ENCODE results near the gene SIDT2. TPM values are rescaled to one million over a fixed set of nuclear protein-coding genes. Genes with fewer than 3 reads are reported as not detected.

SIDT2 gene
- total and polyA plus RNA-seq, 2 of the 13 experiments (the other 11 are each of a cell fraction or from before 2014, with no cell fraction given), result 11.5 to 28.0 TPM

- Histone ChIP-seq H3K4me2 (ENCODE audit: low read depth, low read length) (no peak overlapping the region), H3K79me2 (ENCODE audit: insufficient read depth, low read length) (no peaks in the 10 kb centered on the region), H3K36me3 (replicated peaks in 1 of 2; ENCODE audit: control insufficient read depth in 1 of 2, insufficient read depth in 2 of 2, low read length in 2 of 2) (peaks cover 2 to 9% of the 10 kb centered on the region in 2 experiments; a peak in 1 of 5 replicates), H3K9me3 (ENCODE audit: low read length) (no peaks in the 10 kb centered on the region), H3K9ac (ENCODE audit: insufficient read depth, low read depth, low read length) (no peak overlapping the region), H4K20me1 (ENCODE audit: insufficient read depth, low read length) (no peaks in the 10 kb centered on the region), H2AFZ (ENCODE audit: low read length) (no peak overlapping the region), H3K4me3 (replicated peaks in 1 of 3; ENCODE audit: insufficient read depth in 1 of 3, low read depth in 2 of 3, low read length in 3 of 3) (no peak overlapping the region), H3K4me1 (ENCODE audit: insufficient read depth, low read length) (peaks cover 24% of the 10 kb centered on the region), H3K27me3 (ENCODE audit: control insufficient read depth in 1 of 2, insufficient read depth in 2 of 2, low read length in 2 of 2) (no peaks in the 10 kb centered on the region), H3K27ac (ENCODE audit: extremely low read length, insufficient read depth, low read length) (no peak overlapping the region)
- 98% methylated on average over 6 of the region's 9 CpGs for WGBS (ENCODE audit: low lambda C conversion rate)
- in situ Hi-C loops (cut with HindIII; ENCODE audit: extremely low pct_ligation_motif_present, low pct_unique_long_range_greater_than_20kb) (no loop called here), intact Hi-C loops (cut with micrococcal nuclease; ENCODE audit: unreplicated experiment) (loop anchor here (1.0 to 10.0 kb wide), 4 partner anchors 24 to 346 kb away; no protein-coding TSS in a partner anchor)
- no TSS peak for BruUV-seq (replicated peaks)
- CTCF ChIA-PET (ENCODE audit: low intra/inter-chr PET ratio, low total read pairs), result interaction anchor here (0.5 to 3.0 kb wide), 4 partner anchors 28 to 434 kb away, joined by 3 to 32 read pairs (median 5); partner anchors contain the start of gene APOA5
- FAIRE-seq (no peak), ATAC-seq (no peak), DNase-seq (ENCODE audit: low spot score) (no peak)
- TF ChIP-seq ZNF598 (CRISPR knock-in tag; IDR thresholded peaks at IDR 0.05; ENCODE audit: borderline replicate concordance) (no peak), ETV5 (CRISPR knock-in tag; IDR thresholded peaks at IDR 0.05; ENCODE audit: borderline replicate concordance) (no peak), ZNF333 (CRISPR knock-in tag; IDR thresholded peaks at IDR 0.05; ENCODE audit: borderline replicate concordance) (no peak), ZNF577 (CRISPR knock-in tag; IDR thresholded peaks at IDR 0.05; ENCODE audit: borderline replicate concordance, low read depth) (no peak), ZNF18 (CRISPR knock-in tag; IDR thresholded peaks at IDR 0.05; ENCODE audit: insufficient replicate concordance) (no peak), NFYC (CRISPR knock-in tag; IDR thresholded peaks at IDR 0.05) (no peak), ZNF337 (CRISPR knock-in tag; IDR thresholded peaks at IDR 0.05; ENCODE audit: borderline replicate concordance, low read depth) (no peak)
- POLR2A ChIA-PET, result interaction anchor here (1.0 kb wide), 2 partner anchors 31 to 82 kb away, joined by 3 to 4 read pairs; partner anchors contain the start of gene PAFAH1B2
Observed at GRCh38 chr11:117225553-117226170, 47.1 kb downstream of the SIDT2 start.

Measured in HepG2 (cell line).